ENCODE data around the gene ZSCAN2.

Gene ZSCAN2

GRCh38 chr15:84598993-84599392, 1.8 kb upstream of the ZSCAN2 start:
- no peak for DNase-seq (ENCODE audit: low read depth in 2 of 2)

GRCh38 chr15:84599906-84600305, 903 bp upstream of the ZSCAN2 start:
- no peak for DNase-seq (ENCODE audit: low read depth in 2 of 2)

- peak; percentile 15 to 30 for DNase-seq (ENCODE audit: low read depth in 2 of 2)
These were observed 500 bp upstream of the ZSCAN2 start for GRCh38 chr15:84600331-84600686.

- DNase-seq (ENCODE audit: low read depth in 2 of 2): no peak
These were observed 688 bp downstream of the ZSCAN2 start for GRCh38 chr15:84601555-84601838.

DNA sequence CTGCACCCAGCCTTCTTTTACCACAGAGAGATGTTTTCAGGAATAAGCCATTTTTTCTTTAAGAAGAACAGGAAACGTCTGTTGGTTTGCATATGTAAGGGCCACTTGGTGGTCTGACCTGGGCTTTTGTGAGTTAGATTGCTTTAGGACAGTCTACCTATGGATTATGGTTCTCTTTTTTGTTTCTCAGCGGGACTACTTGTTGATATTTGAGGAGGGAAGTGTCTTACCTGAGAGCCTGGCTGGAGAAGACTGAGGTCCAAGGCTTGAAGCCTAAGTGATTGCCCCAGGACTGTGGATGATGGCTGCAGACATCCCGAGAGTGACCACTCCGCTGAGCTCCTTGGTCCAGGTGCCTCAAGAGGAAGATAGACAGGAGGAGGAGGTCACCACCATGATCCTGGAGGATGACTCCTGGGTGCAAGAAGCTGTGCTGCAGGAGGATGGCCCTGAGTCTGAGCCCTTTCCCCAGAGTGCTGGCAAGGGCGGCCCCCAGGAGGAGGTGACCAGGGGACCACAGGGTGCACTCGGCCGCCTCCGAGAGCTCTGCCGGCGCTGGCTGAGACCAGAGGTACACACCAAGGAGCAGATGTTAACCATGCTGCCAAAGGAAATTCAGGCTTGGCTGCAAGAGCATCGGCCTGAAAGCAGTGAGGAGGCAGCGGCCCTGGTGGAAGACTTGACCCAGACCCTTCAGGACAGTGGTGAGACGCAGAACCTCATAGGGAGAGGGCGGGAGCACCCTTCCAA, 3.0 kb downstream of the ZSCAN2 start:
- no peak for DNase-seq (ENCODE audit: low read depth in 2 of 2)

GRCh38 chr15:84604826-84605553, 4.2 kb downstream of the ZSCAN2 start:
- DNase-seq (ENCODE audit: low read depth in 2 of 2): peak in 1 of 2 donors; percentile 16

- DNase-seq (ENCODE audit: low read depth in 2 of 2): no peak
These were observed 4.7 kb downstream of the ZSCAN2 start for GRCh38 chr15:84605554-84605882.

DNA sequence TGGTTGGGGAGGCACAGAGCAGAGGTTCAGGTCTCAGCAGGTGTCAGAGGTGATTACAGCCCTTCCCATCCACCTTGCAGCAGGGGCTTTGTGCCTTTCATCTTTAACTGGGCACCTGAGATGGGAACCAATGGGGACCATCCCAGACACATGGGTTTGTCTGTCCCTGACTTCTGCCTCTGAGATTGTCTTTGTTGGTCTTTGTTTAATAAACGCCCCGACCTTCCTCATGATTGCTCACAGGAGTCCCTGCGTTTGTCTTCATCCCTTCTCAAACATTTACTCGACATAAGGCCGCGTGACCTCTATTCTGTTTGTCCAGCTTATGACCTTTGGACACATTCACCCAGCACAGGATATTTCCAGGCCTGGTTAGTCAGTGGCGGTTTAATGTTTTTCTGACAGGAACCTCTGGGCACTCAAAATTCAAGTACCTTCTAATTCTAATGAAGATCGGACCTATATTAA, 5.9 kb downstream of the ZSCAN2 start:
- no peak for DNase-seq (ENCODE audit: low read depth in 2 of 2)

GRCh38 chr15:84608707-84609284, 8.0 kb downstream of the ZSCAN2 start:
- no peak for DNase-seq (ENCODE audit: low read depth in 2 of 2)

GRCh38 chr15:84609818-84610525, 9.2 kb downstream of the ZSCAN2 start:
- DNase-seq (ENCODE audit: low read depth in 2 of 2): no peak

DNA sequence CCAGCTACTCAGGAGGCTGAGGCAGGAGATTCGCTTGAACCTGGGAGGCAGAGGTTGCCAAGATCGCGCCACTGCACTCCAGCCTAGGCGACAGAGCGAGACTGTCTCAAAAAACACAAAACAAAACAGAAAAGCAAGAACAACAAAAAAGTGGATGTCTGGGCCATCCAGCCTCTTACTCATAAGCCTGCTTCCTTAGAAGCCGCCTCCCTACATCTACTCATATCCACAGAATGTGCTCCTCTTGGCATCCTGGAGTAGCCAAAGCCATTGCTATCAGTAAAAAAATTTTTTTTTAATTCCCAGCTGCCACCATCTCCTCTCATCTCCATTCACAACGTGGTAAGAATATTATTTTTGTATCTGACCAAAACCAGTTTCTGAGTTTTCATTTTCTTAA, 10.8 kb downstream of the ZSCAN2 start:
- no peak for DNase-seq (ENCODE audit: low read depth in 2 of 2)

GRCh38 chr15:84616235-84616634, 15.4 kb downstream of the ZSCAN2 start:
- DNase-seq (ENCODE audit: low read depth in 2 of 2): no peak

- no peak for DNase-seq (ENCODE audit: low read depth in 2 of 2)
These were observed 19.8 kb downstream of the ZSCAN2 start for GRCh38 chr15:84620626-84621025.

DNA sequence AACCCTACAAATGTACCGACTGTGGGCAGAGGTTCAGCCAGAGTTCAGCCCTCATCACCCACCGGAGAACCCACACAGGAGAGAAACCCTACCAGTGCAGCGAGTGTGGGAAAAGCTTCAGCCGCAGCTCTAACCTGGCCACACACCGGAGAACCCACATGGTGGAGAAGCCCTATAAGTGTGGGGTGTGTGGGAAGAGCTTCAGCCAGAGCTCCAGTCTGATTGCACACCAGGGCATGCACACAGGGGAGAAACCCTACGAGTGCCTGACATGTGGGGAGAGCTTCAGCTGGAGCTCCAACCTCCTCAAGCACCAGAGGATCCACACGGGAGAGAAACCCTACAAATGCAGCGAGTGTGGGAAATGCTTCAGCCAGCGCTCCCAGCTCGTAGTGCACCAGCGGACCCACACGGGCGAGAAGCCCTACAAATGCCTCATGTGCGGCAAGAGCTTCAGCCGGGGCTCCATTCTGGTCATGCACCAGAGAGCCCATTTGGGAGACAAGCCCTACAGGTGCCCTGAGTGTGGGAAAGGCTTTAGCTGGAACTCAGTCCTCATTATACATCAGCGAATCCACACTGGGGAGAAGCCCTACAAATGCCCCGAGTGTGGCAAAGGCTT, 20.7 kb downstream of the ZSCAN2 start:
- no peak for DNase-seq (ENCODE audit: low read depth in 2 of 2)

GRCh38 chr15:84624359-84624758, 23.6 kb downstream of the ZSCAN2 start:
- DNase-seq (ENCODE audit: low read depth in 2 of 2): no peak

GRCh38 chr15:84625123-84625522, 24.3 kb downstream of the ZSCAN2 start:
- DNase-seq (ENCODE audit: low read depth in 2 of 2): no peak

GRCh38 chr15:84629033-84629432, 28.2 kb downstream of the ZSCAN2 start:
- no peak for DNase-seq (ENCODE audit: low read depth in 2 of 2)

DNA sequence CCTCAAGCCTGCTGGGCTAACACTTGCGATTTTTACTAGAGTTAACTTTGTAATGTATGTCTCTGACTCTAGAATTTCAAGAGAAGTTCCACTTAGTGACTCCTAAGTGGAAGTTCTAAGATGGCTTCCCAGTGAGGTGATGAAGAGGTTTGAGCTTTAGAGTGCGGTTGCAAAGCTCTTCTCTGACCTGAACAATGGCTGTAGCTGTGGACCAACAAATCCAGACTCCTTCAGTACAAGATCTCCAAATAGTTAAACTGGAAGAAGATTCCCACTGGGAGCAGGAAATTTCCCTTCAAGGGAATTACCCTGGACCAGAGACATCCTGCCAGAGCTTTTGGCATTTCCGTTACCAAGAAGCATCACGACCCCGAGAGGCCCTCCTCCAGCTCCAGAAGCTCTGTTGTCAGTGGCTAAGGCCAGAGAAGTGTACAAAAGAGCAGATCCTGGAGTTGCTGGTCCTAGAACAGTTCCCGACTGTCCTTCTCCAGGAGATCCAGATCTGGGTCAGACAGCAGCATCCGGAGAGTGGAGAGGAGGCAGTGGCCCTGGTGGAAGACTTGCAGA, 31.0 kb downstream of the ZSCAN2 start:
- no peak for DNase-seq (ENCODE audit: low read depth in 2 of 2)

- DNase-seq (ENCODE audit: low read depth in 2 of 2): peak; percentile 50 to 57
These were observed 32.8 kb downstream of the ZSCAN2 start for GRCh38 chr15:84633311-84634227.

GRCh38 chr15:84634228-84634837, 33.5 kb downstream of the ZSCAN2 start:
- DNase-seq (ENCODE audit: low read depth in 2 of 2): no peak

Measured in stimulated activated CD8-positive, alpha-beta memory T cell treated with anti-CD3 and anti-CD28 coated beads, Interleukin-15, amount 100 ng/mL, for 4 hours (primary cell).